HepG2 (cell line): ENCODE measurements around the gene PCNT. TPM values are rescaled to one million over a fixed set of nuclear protein-coding genes. Genes with fewer than 3 reads are reported as not detected.

Experiments
- ARID4A ChIP-seq: sonication (generic); formaldehyde crosslinking; IDR thresholded peaks from 2 replicates; pipeline ENCODE4 v1.5.0; 2020; ENCODE audit warnings: mild to moderate bottlenecking, missing genetic modification reagents, borderline replicate concordance
- ATF2 ChIP-seq: sonication (generic); formaldehyde crosslinking; IDR thresholded peaks from 2 replicates; pipeline ENCODE4 v1.4.0; 2020; ENCODE audit warnings: missing genetic modification reagents
- ATF7-NPFF ChIP-seq: sonication (generic); formaldehyde crosslinking; IDR thresholded peaks from 2 replicates; pipeline ENCODE4 v1.8.1; 2023; ENCODE audit warnings: mild to moderate bottlenecking, low read depth, missing genetic modification reagents, moderate library complexity
- CHCHD3 ChIP-seq: sonication (generic); formaldehyde crosslinking; IDR thresholded peaks from 2 replicates; pipeline ENCODE4 v1.8.0; 2022; ENCODE audit warnings: mild to moderate bottlenecking, missing genetic modification reagents, moderate library complexity
- DPF2 ChIP-seq: sonication (generic); formaldehyde crosslinking; IDR thresholded peaks from 2 replicates; pipeline ENCODE4 v1.4.0; 2020; ENCODE audit warnings: mild to moderate bottlenecking, low read depth, missing genetic modification reagents, borderline replicate concordance
- E2F2 ChIP-seq: sonication (generic); formaldehyde crosslinking; IDR thresholded peaks from 2 replicates; pipeline ENCODE4 v1.4.0; 2020; ENCODE audit warnings: missing genetic modification reagents, borderline replicate concordance
- HMGA1 ChIP-seq: sonication (generic); formaldehyde crosslinking; conservative IDR thresholded peaks from 2 replicates; pipeline ENCODE4 v1.4.0; 2020; ENCODE audit warnings: missing genetic modification reagents
- HNRNPUL1 ChIP-seq: fragments of 200-400 bp; formaldehyde crosslinking; IDR thresholded peaks from 2 replicates; pipeline ENCODE4 v1.6.1; 2017; ENCODE audit warnings: low read depth, mild to moderate bottlenecking, low read length, moderate library complexity
- KDM2A ChIP-seq: sonication (generic); formaldehyde crosslinking; IDR thresholded peaks from 2 replicates; pipeline ENCODE4 v1.4.0; 2020; ENCODE audit warnings: low read depth, missing genetic modification reagents, borderline replicate concordance
- MAZ ChIP-seq, 2 experiments: sonication (generic) in 1 of 2; formaldehyde crosslinking in 1 of 2; IDR thresholded peaks; 2 replicates each; pipeline versions ENCODE4 v1.5.0 to v1.6.1; 2012 to 2020; ENCODE audit warnings: low read depth in 2 of 2, mild to moderate bottlenecking in 2 of 2, borderline replicate concordance in 1 of 2, improper control_type of control experiment in 1 of 2, low read length in 1 of 2, missing genetic modification reagents in 1 of 2, moderate library complexity in 1 of 2
- PCBP1 ChIP-seq: fragments of 200-400 bp; formaldehyde crosslinking; IDR thresholded peaks from 2 replicates; pipeline ENCODE4 v1.6.1; 2017; ENCODE audit warnings: mild to moderate bottlenecking, low read depth, low read length, borderline replicate concordance
- PHF20 ChIP-seq: sonication (generic); formaldehyde crosslinking; IDR thresholded peaks from 2 replicates; pipeline ENCODE4 v1.5.0; 2020; ENCODE audit warnings: mild to moderate bottlenecking, missing genetic modification reagents
- TFAP4 ChIP-seq: sonication (generic); IDR thresholded peaks from 2 replicates; pipeline ENCODE4 v1.6.1; 2016; ENCODE audit warnings: low read depth, borderline replicate concordance
- TOE1 ChIP-seq: sonication (generic); formaldehyde crosslinking; IDR thresholded peaks from 2 replicates; pipeline ENCODE4 v1.4.0; 2020; ENCODE audit warnings: mild to moderate bottlenecking, missing genetic modification reagents
- ZBTB20 ChIP-seq: sonication (generic); formaldehyde crosslinking; IDR thresholded peaks from 2 replicates; pipeline ENCODE4 v1.8.1; 2023; ENCODE audit warnings: missing genetic modification reagents, low read depth, mild to moderate bottlenecking, borderline replicate concordance
- ZFX ChIP-seq: sonication (generic); formaldehyde crosslinking; IDR thresholded peaks from 2 replicates; pipeline ENCODE4 v1.4.0; 2020; ENCODE audit warnings: mild to moderate bottlenecking, low read depth, missing genetic modification reagents, moderate library complexity
- ZFY ChIP-seq: sonication (generic); formaldehyde crosslinking; IDR thresholded peaks from 2 replicates; pipeline ENCODE4 v1.4.0; 2020; ENCODE audit warnings: missing genetic modification reagents
- ZNF225 ChIP-seq: sonication (generic); formaldehyde crosslinking; IDR thresholded peaks from 2 replicates; pipeline ENCODE4 v1.4.0; 2020; ENCODE audit warnings: mild to moderate bottlenecking, missing genetic modification reagents
- ZNF235 ChIP-seq: sonication (generic); formaldehyde crosslinking; IDR thresholded peaks from 2 replicates; pipeline ENCODE4 v1.8.1; 2023; ENCODE audit warnings: mild to moderate bottlenecking, missing genetic modification reagents, borderline replicate concordance
- ZNF792 ChIP-seq: IDR thresholded peaks from 2 replicates; pipeline ENCODE4 v1.6.1; 2016
- ZNF883 ChIP-seq: sonication (generic); formaldehyde crosslinking; IDR thresholded peaks from 2 replicates; pipeline ENCODE4 v1.5.1; 2020; ENCODE audit warnings: mild to moderate bottlenecking, missing genetic modification reagents; ENCODE audit errors: not compliant biosample characterization
- polyA plus RNA-seq, 8 experiments: library from polyadenylated mRNA; depleted of rRNA in 3 of 8; stranded (reverse) in 7 of 8; unstranded in 1 of 8; fragments of >200 nt; fragmentation: Illumina TruSeq in 4 of 8; extraction: Trizol in 4 of 8; gene quantifications; 2 replicates each; pipeline versions ENCODE4 v1.2.1 to v1.2.3, GENCODE V29; 2011 to 2016; ENCODE audit warnings: low read depth in 4 of 8, missing spikeins in 1 of 8, mixed read lengths in 1 of 8; ENCODE audit not compliant: insufficient read depth in 1 of 8
- total RNA-seq, 5 experiments: library from RNA; depleted of rRNA; stranded (reverse); fragments of >200 nt; fragmentation: Illumina TruSeq; extraction: Trizol; gene quantifications; 2 replicates each; pipeline ENCODE4 v1.2.3, GENCODE V29; 2016; ENCODE audit warnings: low read depth in 1 of 5

PCNT gene
- total and polyA plus RNA-seq, 2 of the 13 experiments (the other 11 are each of a cell fraction or from before 2014, with no cell fraction given) = 5.6 to 12.4 TPM

- no peak for TF ChIP-seq ATF2
- no peak; the same call in 1 of the 2 replicates for TF ChIP-seq ZNF235 (CRISPR knock-in tag)
- TF ChIP-seq ZFX (CRISPR knock-in tag) = no peak; the same call in 1 of the 2 replicates
- TF ChIP-seq ATF7-NPFF (CRISPR knock-in tag) = 0 out of 2 replicates have a peak, but pooled peaks have one; percentile 8
- TF ChIP-seq HNRNPUL1 = no peak
- TF ChIP-seq CHCHD3 (CRISPR knock-in tag) = 0 out of 2 replicates have a peak, but pooled peaks have one; percentile 80
- TF ChIP-seq ZBTB20 (CRISPR knock-in tag) = 0 out of 2 replicates have a peak, but pooled peaks have one; percentile 35
- 0 out of 2 replicates have a peak, but pooled peaks have one; percentile 7 for TF ChIP-seq PCBP1
- peak; percentile 4 for TF ChIP-seq ZNF883 (CRISPR knock-in tag)
- TF ChIP-seq ZFY = peak; percentile 41; the same call in 1 of the 2 replicates
- TF ChIP-seq ARID4A (CRISPR knock-in tag) = peak; percentile 9; the same call in 1 of the 2 replicates
- no peak for TF ChIP-seq ZNF792 (CRISPR knock-in tag)
- no peak for TF ChIP-seq MAZ (IDR thresholded peaks at IDR 0.05; ENCODE audit: borderline replicate concordance, low read depth, low read length)
- TF ChIP-seq MAZ (CRISPR knock-in tag; IDR thresholded peaks at IDR 0.05; ENCODE audit: low read depth) = no peak
- TF ChIP-seq HMGA1 = no peak
- no peak for TF ChIP-seq PHF20
- TF ChIP-seq ZNF225 (CRISPR knock-in tag) = no peak
- 0 out of 2 replicates have a peak, but pooled peaks have one; percentile 17 for TF ChIP-seq E2F2 (CRISPR knock-in tag)
- no peak for TF ChIP-seq TFAP4
- TF ChIP-seq KDM2A (CRISPR knock-in tag) = no peak
- TF ChIP-seq TOE1 (CRISPR knock-in tag) = no peak
- TF ChIP-seq DPF2 = no peak
These were observed 135.0 kb downstream of the PCNT start (continued) for GRCh38 chr21:46459024-46459355.
